GM12878 (cell line): ENCODE measurements around the gene GLB1L. TPM values are rescaled to one million over a fixed set of nuclear protein-coding genes. Genes with fewer than 3 reads are reported as not detected.

Experiments used
- ASH2L ChIP-seq: fragments of 300-600, 200-600 bp; sonication (generic); IDR thresholded peaks from 2 replicates; pipeline ENCODE4 v1.6.1; 2017; ENCODE audit warnings: low read depth, mild to moderate bottlenecking, borderline replicate concordance
- ATF2 ChIP-seq: IDR thresholded peaks from 2 replicates; pipeline ENCODE4 v1.6.1; 2012; ENCODE audit warnings: low read length, inconsistent platforms
- ATF3 ChIP-seq: IDR thresholded peaks from 2 replicates; pipeline ENCODE4 v1.6.1; 2011; ENCODE audit warnings: low read depth, mild to moderate bottlenecking, low read length, moderate library complexity, borderline replicate concordance; ENCODE audit errors: extremely low read depth
- BACH1 ChIP-seq: fragments of 450-650 bp; IDR thresholded peaks from 2 replicates; pipeline ENCODE4 v1.6.1; 2017; ENCODE audit warnings: mild to moderate bottlenecking, borderline replicate concordance
- BMI1 ChIP-seq: fragments of 450-650 bp; IDR thresholded peaks from 2 replicates; pipeline ENCODE4 v1.6.1; 2016; ENCODE audit warnings: mild to moderate bottlenecking, moderate library complexity, borderline replicate concordance
- CBFB ChIP-seq: IDR thresholded peaks from 2 replicates; pipeline ENCODE4 v1.6.1; 2016; ENCODE audit warnings: antibody characterized with exemption, low read depth
- E4F1 ChIP-seq: fragments of 450-650 bp; IDR thresholded peaks from 2 replicates; pipeline ENCODE4 v1.6.1; 2018; ENCODE audit warnings: borderline replicate concordance, mild to moderate bottlenecking; ENCODE audit not compliant: partially characterized antibody
- EZH2 ChIP-seq: IDR thresholded peaks from 2 replicates; pipeline ENCODE4 v1.6.1; 2012; ENCODE audit warnings: low read depth, mild to moderate bottlenecking, control low read depth, inconsistent platforms, low read length, borderline replicate concordance; ENCODE audit not compliant: control insufficient read depth
- HDAC2 ChIP-seq: fragments of 200-600 bp; sonication (generic); IDR thresholded peaks from 2 replicates; pipeline ENCODE4 v1.6.1; 2017
- IKZF2 ChIP-seq, 2 experiments: fragments of 450-650 bp; IDR thresholded peaks; 2 replicates each; pipeline ENCODE4 v1.6.1; 2017; ENCODE audit warnings: mild to moderate bottlenecking in 2 of 2, moderate library complexity in 2 of 2
- MTA3 ChIP-seq: IDR thresholded peaks from 2 replicates; pipeline ENCODE4 v1.6.1; 2012; ENCODE audit warnings: low read length, inconsistent platforms, borderline replicate concordance
- MYB ChIP-seq: fragments of 150-350 bp; IDR thresholded peaks from 2 replicates; pipeline ENCODE4 v1.6.1; 2014; ENCODE audit warnings: mild to moderate bottlenecking, low read depth, low read length, borderline replicate concordance
- NR2F1 ChIP-seq: fragments of 450-650 bp; conservative IDR thresholded peaks from 2 replicates; pipeline ENCODE4 v1.6.1; 2017; ENCODE audit warnings: mild to moderate bottlenecking
- RAD21 ChIP-seq: IDR thresholded peaks from 2 replicates; pipeline ENCODE4 v1.6.1; 2011; ENCODE audit warnings: mild to moderate bottlenecking, low read depth, low read length, moderate library complexity; ENCODE audit not compliant: insufficient read depth
- SMARCA5 ChIP-seq: fragments of 450-650 bp; IDR thresholded peaks from 2 replicates; pipeline ENCODE4 v1.6.1; 2017; ENCODE audit warnings: mild to moderate bottlenecking
- SP1 ChIP-seq: IDR thresholded peaks from one replicate; pipeline ENCODE4 v1.6.1; 2011; ENCODE audit warnings: low read depth, low read length
- SPI1 ChIP-seq: IDR thresholded peaks from 2 replicates; pipeline ENCODE4 v1.6.1; 2011; ENCODE audit warnings: low read depth, mild to moderate bottlenecking, low read length, moderate library complexity, borderline replicate concordance; ENCODE audit not compliant: insufficient read depth
- SREBF1 ChIP-seq: IDR thresholded peaks from 2 replicates; pipeline ENCODE4 v1.6.1; 2012; ENCODE audit warnings: mild to moderate bottlenecking, low read length
- SRF ChIP-seq, 2 experiments: IDR thresholded peaks; 2 replicates each; pipeline ENCODE4 v1.6.1; 2011; ENCODE audit warnings: low read depth in 2 of 2, low read length in 2 of 2, mild to moderate bottlenecking in 1 of 2, moderate library complexity in 1 of 2
- SUZ12 ChIP-seq: fragments of 200-600 bp; sonication (generic); IDR thresholded peaks from one replicate; pipeline ENCODE4 v1.6.1; 2018; ENCODE audit warnings: antibody characterized with exemption, mild to moderate bottlenecking; ENCODE audit not compliant: unreplicated experiment
- TCF12 ChIP-seq: IDR thresholded peaks from 2 replicates; pipeline ENCODE4 v1.6.1; 2011; ENCODE audit warnings: low read depth, mild to moderate bottlenecking, low read length
- ZNF592 ChIP-seq: fragments of 450-650 bp; IDR thresholded peaks from 2 replicates; pipeline ENCODE4 v1.6.1; 2017; ENCODE audit warnings: mild to moderate bottlenecking, moderate library complexity
- polyA plus RNA-seq, 11 experiments: library from polyadenylated mRNA; depleted of rRNA in 4 of 11; unstranded in 6 of 11; stranded (reverse) in 5 of 11; fragments of >200 nt; fragmentation: Nextera tagmentation in 4 of 11; fragmentation: Illumina TruSeq in 1 of 11; extraction: Ambion mirVana in 4 of 11; extraction: Trizol in 1 of 11; gene quantifications; 1 replicate in 1 of 11; 2 replicates in 10 of 11; pipeline versions ENCODE4 v1.2.1 to v1.2.3, GENCODE V29; 2011 to 2016; ENCODE audit warnings: inconsistent platforms in 2 of 11, missing spikeins in 2 of 11, low read depth in 1 of 11
- total RNA-seq, 4 experiments: library from RNA; depleted of rRNA in 3 of 4; stranded (reverse); fragments of >200 nt in 3 of 4; fragmentation: Illumina TruSeq in 1 of 4; extraction: Trizol in 1 of 4; gene quantifications; 2 replicates each; pipeline versions ENCODE4 v1.2.1 to v1.2.3, GENCODE V29; 2013 to 2021

Gene GLB1L
- total and polyA plus RNA-seq, 10 of the 15 experiments (the other 5 are each of a cell fraction or from before 2014, with no cell fraction given): 0.29 to 4.6 (median 2.7) TPM

GRCh38 chr2:219277703-219278654, 32.7 kb upstream of the GLB1L start (continued):
- TF ChIP-seq ZNF592: 0 out of 2 replicates have a peak, but pooled peaks have one; percentile 59
- peak; percentile 90 to 93 for TF ChIP-seq IKZF2 (IDR thresholded peaks at IDR 0.05)
- TF ChIP-seq ASH2L: no peak
- TF ChIP-seq SREBF1: no peak
- TF ChIP-seq SUZ12: no peak
- no peak for TF ChIP-seq SP1
- TF ChIP-seq NR2F1: no peak
- no peak for TF ChIP-seq HDAC2
- peak; percentile 8; the same call in 1 of the 2 replicates for TF ChIP-seq BACH1
- 0 out of 2 replicates have a peak, but pooled peaks have one; percentile 36 for TF ChIP-seq CBFB
- TF ChIP-seq EZH2: no peak
- TF ChIP-seq MTA3: no peak
- no peak for TF ChIP-seq BMI1
- TF ChIP-seq ATF3: no peak
- TF ChIP-seq RAD21: peak; percentile 57
- TF ChIP-seq E4F1: no peak
- TF ChIP-seq TCF12: no peak
- TF ChIP-seq ATF2: no peak
- no peak for TF ChIP-seq MYB
- TF ChIP-seq SMARCA5: peak; percentile 90; the same call in 1 of the 2 replicates
- TF ChIP-seq SPI1: peak; percentile 38; the same call in 1 of the 2 replicates
- no peak for TF ChIP-seq SRF (IDR thresholded peaks at IDR 0.05; ENCODE audit: low read depth in 2 of 2, low read length in 2 of 2)
